Mucosa of descending colon (tissue), 3 donors: ENCODE data around the gene INSR. TPM values are rescaled to one million over a fixed set of nuclear protein-coding genes. Genes with fewer than 3 reads are reported as not detected.

ENCODE experiments used
- ATAC-seq: fragments of 200-7000 bp; cut with Tn5 transposase; one replicate; pipeline ENCODE4 v1.9.1; 2020; ENCODE audit warnings: mild to moderate bottlenecking, moderate library complexity
- DNase-seq, 3 donors: peaks; one replicate each; pipeline ENCODE4 v3.0.0-alpha.2; 2020
- H3K36me3 ChIP-seq: fragments of 200-600 bp; one replicate; pipeline ENCODE4 v1.8.0; 2021; ENCODE audit warnings: low read depth, mild to moderate bottlenecking
- H3K4me1 ChIP-seq: fragments of 200-600 bp; one replicate; pipeline ENCODE4 v1.8.0; 2021; ENCODE audit warnings: low read depth, mild to moderate bottlenecking
- H3K4me3 ChIP-seq: fragments of 200-600 bp; one replicate; pipeline ENCODE4 v1.8.0; 2021; ENCODE audit warnings: mild to moderate bottlenecking
- H3K9me3 ChIP-seq: fragments of 200-600 bp; one replicate; pipeline ENCODE4 v1.8.0; 2021; ENCODE audit warnings: mild to moderate bottlenecking
- CTCF ChIP-seq: fragments of 200-600 bp; IDR thresholded peaks from one replicate; pipeline ENCODE4 v1.8.0; 2022; ENCODE audit warnings: antibody characterized with exemption, mild to moderate bottlenecking
- intact Hi-C, 2 donors: fragments of 100-400 bp; cut with DNase I in 1 of 2; cut with micrococcal nuclease in 1 of 2; formaldehyde crosslinking; loops; one replicate each; pipeline versions ENCODE4 v1.11.0 to v1.11.1; 2022; cut with DNase I, micrococcal nuclease
- total RNA-seq, 3 donors: library from RNA; stranded (reverse); fragmentation: NEBNext Ultra II Directional in 2 of 3; extraction: Animal tissue kit (Norgen Biotek cat#: 25700) in 2 of 3; gene quantifications; one replicate each; pipeline versions ENCODE4 v1.2.1 to v1.2.4, GENCODE V29; 2021 to 2023
- donor health status: DM: no; HTN: no; CAD: no; lungs with moderate emphysema.
- donor health status: DM: no; HTN: no; CAD: no.
- donor health status: DM: no; HTN: yes; CAD: no.

Gene INSR
- total RNA-seq, 3 donors from 2014 or later, result 74.9 to 109 (median 91.2) TPM

- Histone ChIP-seq H3K4me3 (no peak overlapping the region), H3K36me3 (no peaks in the 10 kb centered on the region), H3K4me1 (peaks cover 40% of the 10 kb centered on the region), H3K9me3 (no peaks in the 10 kb centered on the region)
- no peak for ATAC-seq
- peak in 1 of 3 donors; percentile 28 for DNase-seq
- intact Hi-C loops, result no loop called here
- no peak for TF ChIP-seq CTCF
These were observed 90.9 kb downstream of the INSR start for GRCh38 chr19:7203332-7203731.

- DNase-seq (no peak), ATAC-seq (no peak)
- Histone ChIP-seq H3K4me3 (no peak overlapping the region), H3K36me3 (no peaks in the 10 kb centered on the region), H3K9me3 (no peaks in the 10 kb centered on the region), H3K4me1 (peaks cover 40% of the 10 kb centered on the region)
- intact Hi-C loops, result no loop called here
- no peak for TF ChIP-seq CTCF
These were observed 91.3 kb downstream of the INSR start for GRCh38 chr19:7202888-7203287.

GRCh38 chr19:7200736-7201135 lies 93.5 kb downstream of the INSR start:
- Histone ChIP-seq H3K4me3 (no peak overlapping the region), H3K9me3 (no peaks in the 10 kb centered on the region), H3K4me1 (peaks cover 43% of the 10 kb centered on the region), H3K36me3 (no peaks in the 10 kb centered on the region)
- DNase-seq, result no peak
- no peak for ATAC-seq
- TF ChIP-seq CTCF, result no peak
- intact Hi-C loops, result no loop called here

- peak; percentile 68 for ATAC-seq
- Histone ChIP-seq H3K36me3 (no peaks in the 10 kb centered on the region), H3K4me1 (peaks cover 34% of the 10 kb centered on the region), H3K4me3 (no peak overlapping the region), H3K9me3 (no peaks in the 10 kb centered on the region)
- intact Hi-C loops, result loop anchor here in 1 of 2 donors (10.0 kb wide), 1 partner anchor 95 kb away; the partner anchor contains the start of gene INSR
- TF ChIP-seq CTCF, result no peak
- DNase-seq, result peak; percentile 60 to 72 (median 63)
These were observed 94.3 kb downstream of the INSR start for GRCh38 chr19:7199613-7200533.

- Histone ChIP-seq H3K4me1 (peaks cover 30% of the 10 kb centered on the region), H3K4me3 (peak overlapping the region; percentile 51), H3K36me3 (no peaks in the 10 kb centered on the region), H3K9me3 (no peaks in the 10 kb centered on the region)
- DNase-seq, result peak; percentile 91 to 95 (median 95)
- peak; percentile 90 for ATAC-seq
- intact Hi-C loops, result loop anchor here in 1 of 2 donors (10.0 kb wide), 1 partner anchor 97 kb away; the partner anchor contains the start of gene INSR
- TF ChIP-seq CTCF, result no peak
These were observed 96.2 kb downstream of the INSR start for GRCh38 chr19:7197760-7198696.
